PC-9 (cell line): ENCODE results near the gene ADD3.

ENCODE experiments used
- EZH2 ChIP-seq: fragments of 200-600 bp; sonication (generic); IDR thresholded peaks from 2 replicates; pipeline ENCODE4 v1.8.0; 2017; ENCODE audit warnings: antibody characterized with exemption, low read depth
- TF ChIP-seq, protein P1 (sequence below): fragments of 200-600 bp; sonication (generic); conservative IDR thresholded peaks from 2 replicates; pipeline ENCODE4 v1.6.1; 2017; ENCODE audit warnings: mixed run types, antibody characterized with exemption, mild to moderate bottlenecking, moderate library complexity

DNA sequence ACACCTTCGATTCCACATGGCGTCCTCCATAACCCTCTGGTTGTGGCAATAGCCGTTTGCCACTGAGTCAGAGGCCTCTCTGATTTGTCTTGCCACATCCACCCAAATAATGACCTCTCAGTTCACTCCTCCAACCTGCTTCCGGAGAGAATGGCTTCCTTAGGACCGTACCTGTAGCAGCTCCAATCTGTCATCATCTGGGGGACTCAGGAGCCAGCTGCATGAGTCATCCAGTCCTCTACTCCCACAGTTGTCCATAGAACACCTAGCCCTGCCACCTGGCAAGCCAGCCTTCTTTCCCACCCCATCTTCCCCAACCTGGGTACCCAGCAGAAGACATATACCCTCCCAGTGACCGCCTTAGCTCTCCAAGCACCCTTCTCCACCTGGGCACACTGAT is 135.2 kb downstream of the ADD3 start:
- TF ChIP-seq, protein P1, sequence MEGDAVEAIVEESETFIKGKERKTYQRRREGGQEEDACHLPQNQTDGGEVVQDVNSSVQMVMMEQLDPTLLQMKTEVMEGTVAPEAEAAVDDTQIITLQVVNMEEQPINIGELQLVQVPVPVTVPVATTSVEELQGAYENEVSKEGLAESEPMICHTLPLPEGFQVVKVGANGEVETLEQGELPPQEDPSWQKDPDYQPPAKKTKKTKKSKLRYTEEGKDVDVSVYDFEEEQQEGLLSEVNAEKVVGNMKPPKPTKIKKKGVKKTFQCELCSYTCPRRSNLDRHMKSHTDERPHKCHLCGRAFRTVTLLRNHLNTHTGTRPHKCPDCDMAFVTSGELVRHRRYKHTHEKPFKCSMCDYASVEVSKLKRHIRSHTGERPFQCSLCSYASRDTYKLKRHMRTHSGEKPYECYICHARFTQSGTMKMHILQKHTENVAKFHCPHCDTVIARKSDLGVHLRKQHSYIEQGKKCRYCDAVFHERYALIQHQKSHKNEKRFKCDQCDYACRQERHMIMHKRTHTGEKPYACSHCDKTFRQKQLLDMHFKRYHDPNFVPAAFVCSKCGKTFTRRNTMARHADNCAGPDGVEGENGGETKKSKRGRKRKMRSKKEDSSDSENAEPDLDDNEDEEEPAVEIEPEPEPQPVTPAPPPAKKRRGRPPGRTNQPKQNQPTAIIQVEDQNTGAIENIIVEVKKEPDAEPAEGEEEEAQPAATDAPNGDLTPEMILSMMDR = no peak
- no peak for TF ChIP-seq EZH2
